D721Med (cell line): ENCODE measurements around the gene SPR.

Source experiments
- DNase-seq: peaks from one replicate; pipeline ENCODE4 v3.0.0; 2011; ENCODE audit warnings: low spot score; ENCODE audit not compliant: insufficient read length
- FAIRE-seq: peaks from 2 replicates; lab custom pipeline; 2011; peaks lifted over from hg19 to GRCh38; lab: Jason Lieb, UNC
- CTCF ChIP-seq: IDR thresholded peaks from 2 replicates; pipeline ENCODE4 v1.5.1; 2012; ENCODE audit warnings: mild to moderate bottlenecking, control low read depth; ENCODE audit not compliant: insufficient read depth; ENCODE audit errors: missing control alignments

SPR gene

GRCh38 chr2:72915907-72916742 lies 28.9 kb downstream of the SPR start:
- DNase-seq = no peak
- FAIRE-seq = no peak
- TF ChIP-seq CTCF = no peak

- no peak for TF ChIP-seq CTCF
- no peak for FAIRE-seq
- DNase-seq = no peak
Observed at GRCh38 chr2:72916743-72917137, 29.5 kb downstream of the SPR start.

GRCh38 chr2:72917138-72917876 lies 30.1 kb downstream of the SPR start, which contains the start of gene EMX1:
Gene EMX1 (plus strand): TSS chr2:72917519. CDS start chr2:72917853, 334 bp downstream.
- DNase-seq (no peak), FAIRE-seq (no peak)
- TF ChIP-seq CTCF = no peak

- no peak for FAIRE-seq
- no peak for DNase-seq
Observed at GRCh38 chr2:72917877-72918553, 30.8 kb downstream of the SPR start.

GRCh38 chr2:72919414-72920317 lies 32.5 kb downstream of the SPR start:
- FAIRE-seq (no peak), DNase-seq (no peak)
- no peak for TF ChIP-seq CTCF

More at GRCh38 chr2:72917877-72918553, 30.8 kb downstream of the SPR start:
- TF ChIP-seq CTCF = no peak

- DNase-seq (no peak), FAIRE-seq (no peak)
- no peak for TF ChIP-seq CTCF
Observed at GRCh38 chr2:72920318-72921087, 33.3 kb downstream of the SPR start.
